Small intestine (tissue), 7 donors: ENCODE data around the gene ADO. TPM values are rescaled to one million over a fixed set of nuclear protein-coding genes. Genes with fewer than 3 reads are reported as not detected.

Experiments used
- DNase-seq, 2 donors: peaks; one replicate each; pipeline versions ENCODE4 v3.0.0 to v3.0.0-alpha.2; 2013
- FAIRE-seq: peaks from 2 replicates; lab custom pipeline; 2012; peaks lifted over from hg19 to GRCh38; lab: Jason Lieb, UNC
- H3K27ac ChIP-seq, 3 donors: one replicate each; pipeline ENCODE4 v1.5.1; 2013; ENCODE audit warnings: low read length in 2 of 3, mild to moderate bottlenecking in 2 of 3, control low read depth in 1 of 3, inconsistent platforms in 1 of 3, low read depth in 1 of 3, moderate library complexity in 1 of 3
- H3K27me3 ChIP-seq, 3 donors: one replicate each; pipeline ENCODE4 v1.6.1; 2013; ENCODE audit warnings: low read length in 3 of 3, inconsistent platforms in 1 of 3; ENCODE audit not compliant: control insufficient read depth in 3 of 3, insufficient read depth in 3 of 3
- H3K36me3 ChIP-seq, 3 donors: one replicate each; pipeline ENCODE4 v1.6.1; 2013; ENCODE audit warnings: low read length in 3 of 3, inconsistent platforms in 1 of 3, low read depth in 1 of 3, mild to moderate bottlenecking in 1 of 3, moderate library complexity in 1 of 3; ENCODE audit not compliant: control insufficient read depth in 3 of 3, insufficient read depth in 2 of 3
- H3K4me1 ChIP-seq, 3 donors: one replicate each; pipeline ENCODE4 v1.6.1; 2013; ENCODE audit warnings: low read length in 2 of 3, inconsistent platforms in 1 of 3, low read depth in 1 of 3, mild to moderate bottlenecking in 1 of 3, moderate library complexity in 1 of 3; ENCODE audit not compliant: control insufficient read depth in 3 of 3, insufficient read depth in 2 of 3
- H3K4me3 ChIP-seq, 3 donors: one replicate each; pipeline ENCODE4 v1.5.1; 2013; ENCODE audit warnings: low read length in 3 of 3, control low read depth in 1 of 3, inconsistent platforms in 1 of 3, low read depth in 1 of 3, mild to moderate bottlenecking in 1 of 3, moderate library complexity in 1 of 3
- H3K9me3 ChIP-seq, 2 donors: one replicate each; pipeline ENCODE4 v1.6.1; 2013; ENCODE audit warnings: low read depth in 1 of 2, low read length in 1 of 2; ENCODE audit not compliant: control insufficient read depth in 2 of 2, insufficient read depth in 1 of 2
- WGBS, 3 donors: extraction: QIAGEN DNeasy Blood & Tissue Kit; methylation state at CpG; one replicate each; pipeline ENCODE4 v1.1.7; 2013; 5-methylcytosine and 5-hydroxymethylcytosine counted together
- polyA plus RNA-seq, 4 donors: library from polyadenylated mRNA; stranded (reverse) in 3 of 4; unstranded in 1 of 4; fragments of 200-250 nt in 3 of 4; fragments of 120-200 nt in 1 of 4; gene quantifications; one replicate each; pipeline versions ENCODE4 v1.2.1 to v1.2.3, GENCODE V29; 2013
- donor health status: healthy with polysubstance abuse.
- donor health status: control.
- donor health status: control.
- donor health status: Bipolar disorder and iron deficiency.
- donor health status: healthy.

Gene ADO
- polyA plus RNA-seq, 4 donors: 7.4 to 19.8 (median 8.8) TPM

- FAIRE-seq (no peak), DNase-seq (no peak)
- Histone ChIP-seq H3K36me3 (peaks cover 0 to 3% (median 0%) of the 10 kb centered on the region in 3 donors), H3K27ac (no peak overlapping the region), H3K27me3 (peaks cover 0 to 38% (median 8%) of the 10 kb centered on the region in 3 donors), H3K4me1 (peaks cover 4 to 14% (median 6%) of the 10 kb centered on the region in 3 donors), H3K4me3 (no peak overlapping the region), H3K9me3 (no peaks in the 10 kb centered on the region)
- WGBS, 3 donors: 87 to 93% (median 89%) methylated on average over 11 to 13 of the region's 13 CpGs
These were observed 8.3 kb downstream of the ADO start for GRCh38 chr10:62812672-62813439.

GRCh38 chr10:62813453-62813852 lies 8.9 kb downstream of the ADO start:
- no peaks in the 10 kb centered on the region for H3K9me3 ChIP-seq
- no peak overlapping the region for H3K27ac ChIP-seq
- peaks cover 0 to 42% (median 8%) of the 10 kb centered on the region in 3 donors for H3K27me3 ChIP-seq
- FAIRE-seq (no peak), DNase-seq (no peak)
- no peak overlapping the region for H3K4me3 ChIP-seq
- 92 to 97% (median 95%) methylated on average over 24 to 27 of the region's 27 CpGs for WGBS, 3 donors
- H3K36me3 ChIP-seq: peaks cover 0 to 3% (median 0%) of the 10 kb centered on the region in 3 donors
- peaks cover 7 to 18% (median 7%) of the 10 kb centered on the region in 3 donors for H3K4me1 ChIP-seq

DNA sequence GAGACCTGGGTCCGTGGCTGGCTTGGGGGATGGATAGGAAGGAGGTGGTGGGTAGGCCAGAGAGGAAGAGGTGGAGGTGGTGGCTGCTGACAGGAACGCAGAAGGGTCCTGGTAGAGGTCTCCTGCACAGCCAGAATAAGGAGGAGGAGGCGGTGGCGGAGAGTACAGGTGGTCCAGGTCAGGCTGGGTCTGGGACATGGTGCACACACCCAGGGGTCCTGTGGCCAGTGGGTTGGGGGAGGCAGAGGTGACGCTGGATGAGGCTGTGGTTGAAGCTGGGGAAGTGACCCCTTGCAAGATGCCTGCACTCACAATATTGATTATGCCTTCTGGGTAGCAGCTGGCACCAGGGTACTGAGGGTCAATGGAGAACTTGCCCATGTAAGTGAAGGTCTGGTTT lies 9.5 kb downstream of the ADO start:
- peaks cover 8 to 22% (median 13%) of the 10 kb centered on the region in 3 donors for H3K4me1 ChIP-seq
- no peak for FAIRE-seq
- H3K27me3 ChIP-seq: peaks cover 0 to 47% (median 8%) of the 10 kb centered on the region in 3 donors
- DNase-seq: no peak
- H3K9me3 ChIP-seq: no peaks in the 10 kb centered on the region
- 91 to 95% (median 95%) methylated on average over 5 of the region's 5 CpGs for WGBS, 3 donors
- H3K4me3 ChIP-seq: no peak overlapping the region
- H3K36me3 ChIP-seq: peaks cover 0 to 3% (median 0%) of the 10 kb centered on the region in 3 donors
- H3K27ac ChIP-seq: no peak overlapping the region

GRCh38 chr10:62814756-62815380 lies 10.3 kb downstream of the ADO start:
- peaks cover 0 to 56% (median 8%) of the 10 kb centered on the region in 3 donors for H3K27me3 ChIP-seq
- no peak for DNase-seq
- H3K27ac ChIP-seq: no peak overlapping the region
- H3K4me1 ChIP-seq: peaks cover 8 to 26% (median 13%) of the 10 kb centered on the region in 3 donors
- peaks cover 0 to 3% (median 0%) of the 10 kb centered on the region in 3 donors for H3K36me3 ChIP-seq
- H3K4me3 ChIP-seq: peak overlapping the region; percentile 21 to 79 (median 75)
- 2 to 3% (median 3%) methylated on average over 52 to 54 of the region's 54 CpGs for WGBS, 3 donors
- no peaks in the 10 kb centered on the region for H3K9me3 ChIP-seq
- no peak for FAIRE-seq

DNA sequence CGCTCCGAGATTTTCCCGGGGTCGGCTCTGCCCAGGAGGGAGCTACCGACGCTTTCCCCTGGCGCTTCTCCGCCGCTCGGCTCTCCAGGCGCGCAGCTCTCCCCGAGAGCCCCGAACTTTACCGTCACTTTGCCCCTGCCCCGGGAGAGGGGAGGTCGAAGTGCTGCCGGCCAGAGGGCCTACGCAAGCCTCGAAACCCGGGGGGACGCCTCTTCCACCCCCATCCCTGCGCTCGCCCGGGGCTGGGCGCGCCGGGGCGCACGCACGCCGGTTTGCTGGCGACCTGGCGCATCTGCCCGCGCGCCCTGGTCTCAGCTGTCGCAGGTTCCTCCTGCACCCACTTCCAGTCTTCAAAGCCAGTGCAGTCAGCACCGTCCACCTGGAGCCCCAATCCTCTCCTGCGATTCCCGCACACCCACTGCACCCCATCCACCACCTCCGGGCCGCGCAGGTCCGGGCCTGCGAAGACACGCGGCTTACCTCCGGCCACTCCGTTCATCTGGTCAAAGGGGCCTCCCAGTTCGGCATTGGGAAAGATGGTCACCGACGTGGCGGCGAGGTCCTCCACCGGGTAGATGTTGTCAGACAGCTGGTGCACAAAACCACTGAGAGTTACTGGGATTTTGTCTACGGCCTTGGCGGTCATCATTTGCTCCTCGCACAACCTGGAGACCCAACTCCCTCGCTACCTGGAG lies 11.0 kb downstream of the ADO start:
- H3K4me1 ChIP-seq: peaks cover 8 to 26% (median 13%) of the 10 kb centered on the region in 3 donors
- FAIRE-seq (no peak), DNase-seq (peak in 1 of 2 donors; percentile 66)
- H3K27ac ChIP-seq: peak overlapping the region in 1 of 3 donors; percentile 90
- 1 to 2% (median 1%) methylated on average over 53 to 59 of the region's 60 CpGs for WGBS, 3 donors
- H3K4me3 ChIP-seq: peak overlapping the region in 2 of 3 donors; percentile 75 to 79
- no peaks in the 10 kb centered on the region for H3K9me3 ChIP-seq
- peaks cover 0 to 3% (median 0%) of the 10 kb centered on the region in 3 donors for H3K36me3 ChIP-seq
- peaks cover 0 to 62% (median 8%) of the 10 kb centered on the region in 3 donors for H3K27me3 ChIP-seq

GRCh38 chr10:62816076-62816330 lies 11.5 kb downstream of the ADO start:
- no peak for FAIRE-seq
- Histone ChIP-seq H3K27ac (peak overlapping the region in 1 of 3 donors; percentile 90), H3K36me3 (peaks cover 0 to 3% (median 0%) of the 10 kb centered on the region in 3 donors), H3K27me3 (peaks cover 0 to 67% (median 8%) of the 10 kb centered on the region in 3 donors), H3K9me3 (no peaks in the 10 kb centered on the region), H3K4me3 (peak overlapping the region in 2 of 3 donors; percentile 75 to 79), H3K4me1 (peaks cover 8 to 26% (median 13%) of the 10 kb centered on the region in 3 donors)
- no peak for DNase-seq
- WGBS, 3 donors: 0 to 2% (median 0%) methylated on average over 2 of the region's 2 CpGs

- peak within 1 kb of the TSS; percentile 68 to 79 (median 75) for H3K4me3 ChIP-seq
- H3K27ac ChIP-seq: peak within 1 kb of the TSS; percentile 81 to 90 (median 85)
- H3K27me3 ChIP-seq: peaks cover 0 to 71% (median 8%) of the 10 kb centered on the region in 3 donors
- peaks cover 0 to 3% (median 0%) of the 10 kb centered on the region in 3 donors for H3K36me3 ChIP-seq
- DNase-seq (peak; percentile 97 to 98), FAIRE-seq (no peak)
- WGBS, 3 donors: 0 to 1% (median 0%) methylated on average over 32 to 53 of the region's 53 CpGs
- peaks cover 8 to 26% (median 13%) of the 10 kb centered on the region in 3 donors for H3K4me1 ChIP-seq
- no peaks in the 10 kb centered on the region for H3K9me3 ChIP-seq
These were observed 12.0 kb downstream of the ADO start, which contains the start of gene EGR2 for GRCh38 chr10:62816331-62817120. TSS of gene EGR2 (minus strand) at chr10:62816366. CDS start at chr10:62816029, 337 bp downstream.
